Calu3 (cell line): ENCODE data around the gene DPF3. TPM values are rescaled to one million over a fixed set of nuclear protein-coding genes. Genes with fewer than 3 reads are reported as not detected.

Source experiments
- BruUV-seq: library from RNA; stranded (reverse); fragments of 400-500 nt; replicated peaks from 2 replicates; lab custom pipeline; 2021; lab: Mats Ljungman, UMichigan
- CTCF ChIA-PET: fragments of 300-600 bp; sonication (Branson Sonifier 250); formaldehyde crosslinking; loops from one replicate; lab custom pipeline; 2022; ENCODE audit warnings: antibody characterized with exemption; lab: Charles Lee
- DNase-seq: peaks from one replicate; pipeline ENCODE4 v3.0.0; 2022
- H3K27ac Mint-ChIP-seq: one replicate; pipeline ENCODE4 v1.8.0; 2022; ENCODE audit warnings: mixed read lengths; ENCODE audit not compliant: unreplicated experiment
- H3K27me3 Mint-ChIP-seq: one replicate; pipeline ENCODE4 v1.8.0; 2022; ENCODE audit warnings: mixed read lengths; ENCODE audit not compliant: unreplicated experiment
- H3K36me3 Mint-ChIP-seq: one replicate; pipeline ENCODE4 v1.8.0; 2022; ENCODE audit warnings: mild to moderate bottlenecking, moderate library complexity, mixed read lengths; ENCODE audit not compliant: insufficient read depth, unreplicated experiment
- H3K4me1 Mint-ChIP-seq: one replicate; pipeline ENCODE4 v1.8.0; 2022; ENCODE audit warnings: mild to moderate bottlenecking, low read depth, mixed read lengths; ENCODE audit not compliant: unreplicated experiment
- H3K4me3 Mint-ChIP-seq: one replicate; pipeline ENCODE4 v1.8.0; 2022; ENCODE audit warnings: mild to moderate bottlenecking, low read depth, moderate library complexity, mixed read lengths; ENCODE audit not compliant: unreplicated experiment
- H3K9me3 Mint-ChIP-seq: one replicate; pipeline ENCODE4 v1.8.0; 2022; ENCODE audit warnings: low read depth, mixed read lengths; ENCODE audit not compliant: unreplicated experiment
- intact Hi-C: fragments of 100-400 bp; cut with micrococcal nuclease; formaldehyde crosslinking; loops from one replicate; pipeline ENCODE4 v1.10.0; 2022; ENCODE audit not compliant: unreplicated experiment
- total RNA-seq: library from RNA; stranded (reverse); gene quantifications from 2 replicates; pipeline ENCODE4 v1.2.3, GENCODE V29; 2022
- TF ChIP-seq, protein P1 (sequence below): fragments of 200-600 bp; IDR thresholded peaks from one replicate; pipeline ENCODE4 v1.8.0; 2022; ENCODE audit warnings: antibody characterized with exemption; ENCODE audit not compliant: unreplicated experiment

The DPF3 gene
- total RNA-seq, 1 experiment from 2014 or later: 9.6 TPM

DNA sequence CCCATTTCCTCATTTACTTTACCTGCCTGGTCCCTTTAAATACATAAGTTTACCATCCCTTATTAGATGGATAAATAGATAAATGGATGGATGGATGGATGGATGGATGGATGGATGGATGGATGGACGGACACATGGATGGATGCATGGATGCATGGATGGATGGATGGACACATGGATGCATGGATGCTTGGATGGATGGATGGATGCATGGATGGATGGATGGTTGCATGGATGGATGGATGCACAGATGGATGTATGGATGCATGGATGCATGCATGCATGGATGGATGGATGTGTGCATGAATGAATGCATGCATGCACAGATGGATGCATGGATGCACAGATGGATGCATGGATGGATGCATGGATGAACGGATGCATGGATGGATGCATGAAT is 93.6 kb downstream of the DPF3 start:
- Mint-ChIP-seq H3K36me3 (no peaks in the 10 kb centered on the region), H3K27me3 (no peaks in the 10 kb centered on the region), H3K9me3 (peaks cover 2% of the 10 kb centered on the region), H3K4me3 (no peak overlapping the region), H3K27ac (no peak overlapping the region), H3K4me1 (peaks cover 20% of the 10 kb centered on the region)
- TF ChIP-seq, protein P1, sequence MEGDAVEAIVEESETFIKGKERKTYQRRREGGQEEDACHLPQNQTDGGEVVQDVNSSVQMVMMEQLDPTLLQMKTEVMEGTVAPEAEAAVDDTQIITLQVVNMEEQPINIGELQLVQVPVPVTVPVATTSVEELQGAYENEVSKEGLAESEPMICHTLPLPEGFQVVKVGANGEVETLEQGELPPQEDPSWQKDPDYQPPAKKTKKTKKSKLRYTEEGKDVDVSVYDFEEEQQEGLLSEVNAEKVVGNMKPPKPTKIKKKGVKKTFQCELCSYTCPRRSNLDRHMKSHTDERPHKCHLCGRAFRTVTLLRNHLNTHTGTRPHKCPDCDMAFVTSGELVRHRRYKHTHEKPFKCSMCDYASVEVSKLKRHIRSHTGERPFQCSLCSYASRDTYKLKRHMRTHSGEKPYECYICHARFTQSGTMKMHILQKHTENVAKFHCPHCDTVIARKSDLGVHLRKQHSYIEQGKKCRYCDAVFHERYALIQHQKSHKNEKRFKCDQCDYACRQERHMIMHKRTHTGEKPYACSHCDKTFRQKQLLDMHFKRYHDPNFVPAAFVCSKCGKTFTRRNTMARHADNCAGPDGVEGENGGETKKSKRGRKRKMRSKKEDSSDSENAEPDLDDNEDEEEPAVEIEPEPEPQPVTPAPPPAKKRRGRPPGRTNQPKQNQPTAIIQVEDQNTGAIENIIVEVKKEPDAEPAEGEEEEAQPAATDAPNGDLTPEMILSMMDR: no peak
- CTCF ChIA-PET: no interaction called here
- intact Hi-C loops: no loop called here
- DNase-seq: no peak
- BruUV-seq: no TSS peak

DNA sequence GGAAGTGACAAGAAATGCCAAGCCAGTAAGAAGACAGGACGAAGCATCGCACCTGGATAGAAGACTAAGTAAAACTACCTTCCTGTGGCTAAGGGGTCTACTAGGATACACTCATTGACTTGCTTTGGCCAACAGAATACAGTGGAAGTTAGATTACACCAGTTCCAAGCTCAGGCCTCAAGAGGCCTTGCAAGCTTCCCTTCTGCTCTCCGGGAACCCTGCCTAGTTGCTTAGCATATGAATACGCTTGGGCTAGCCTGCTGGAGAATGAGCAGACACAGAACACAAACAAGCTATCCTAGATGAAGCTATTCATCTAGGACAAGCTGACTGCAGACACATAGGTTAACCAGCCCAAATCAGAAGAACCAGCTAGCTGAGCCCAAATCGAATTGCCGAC is 97.0 kb downstream of the DPF3 start:
- BruUV-seq: no TSS peak
- intact Hi-C loops: no loop called here
- no peak overlapping the region for H3K27ac Mint-ChIP-seq
- H3K9me3 Mint-ChIP-seq: peaks cover 2% of the 10 kb centered on the region
- H3K36me3 Mint-ChIP-seq: no peaks in the 10 kb centered on the region
- TF ChIP-seq, protein P1: no peak
- peaks cover 13% of the 10 kb centered on the region for H3K27me3 Mint-ChIP-seq
- H3K4me1 Mint-ChIP-seq: peaks cover 19% of the 10 kb centered on the region
- CTCF ChIA-PET: no interaction called here
- H3K4me3 Mint-ChIP-seq: no peak overlapping the region
- no peak for DNase-seq

DNA sequence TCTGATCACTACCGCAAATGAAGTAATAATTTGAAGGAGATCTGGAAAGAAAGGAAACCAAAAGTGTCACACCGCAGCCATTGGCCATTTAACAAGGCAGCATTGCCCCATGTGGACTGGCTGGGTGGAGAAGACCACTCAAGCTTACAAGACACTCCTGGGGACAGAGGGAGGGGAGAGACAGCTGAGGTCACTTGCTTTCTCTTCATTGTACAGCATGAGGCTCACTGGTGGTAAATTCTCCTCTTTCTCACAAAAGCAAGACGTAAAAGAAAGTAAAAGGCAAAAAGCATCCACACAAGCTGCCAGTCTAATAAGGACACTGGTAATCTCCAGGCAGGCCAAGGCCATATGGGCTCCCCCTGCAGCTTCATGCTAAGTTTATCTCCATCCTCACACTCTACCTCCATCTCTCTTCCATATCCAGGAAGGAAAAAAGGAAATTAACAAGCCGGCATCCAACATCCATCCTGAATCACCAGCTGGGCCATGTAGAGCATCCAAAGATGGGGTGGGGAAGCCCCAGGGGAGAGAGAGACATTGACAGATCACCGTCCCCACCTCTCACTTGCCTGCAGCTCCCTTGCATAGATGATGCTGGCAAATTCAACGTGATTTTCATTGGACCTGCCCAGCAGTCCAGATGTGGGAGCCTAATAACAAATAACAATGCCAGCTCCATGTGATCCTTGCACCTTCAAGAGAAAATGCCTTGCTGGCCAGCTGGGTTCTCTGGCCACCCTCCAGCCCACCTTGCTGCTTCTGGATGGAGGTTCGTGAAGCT is 100.6 kb downstream of the DPF3 start:
- no peak overlapping the region for H3K27ac Mint-ChIP-seq
- no peaks in the 10 kb centered on the region for H3K9me3 Mint-ChIP-seq
- peaks cover 13% of the 10 kb centered on the region for H3K27me3 Mint-ChIP-seq
- peaks cover 8% of the 10 kb centered on the region for H3K4me1 Mint-ChIP-seq
- CTCF ChIA-PET: no interaction called here
- H3K36me3 Mint-ChIP-seq: no peaks in the 10 kb centered on the region
- TF ChIP-seq, protein P1: no peak
- H3K4me3 Mint-ChIP-seq: no peak overlapping the region
- intact Hi-C loops: no loop called here
- no peak for DNase-seq
- no TSS peak for BruUV-seq

DNA sequence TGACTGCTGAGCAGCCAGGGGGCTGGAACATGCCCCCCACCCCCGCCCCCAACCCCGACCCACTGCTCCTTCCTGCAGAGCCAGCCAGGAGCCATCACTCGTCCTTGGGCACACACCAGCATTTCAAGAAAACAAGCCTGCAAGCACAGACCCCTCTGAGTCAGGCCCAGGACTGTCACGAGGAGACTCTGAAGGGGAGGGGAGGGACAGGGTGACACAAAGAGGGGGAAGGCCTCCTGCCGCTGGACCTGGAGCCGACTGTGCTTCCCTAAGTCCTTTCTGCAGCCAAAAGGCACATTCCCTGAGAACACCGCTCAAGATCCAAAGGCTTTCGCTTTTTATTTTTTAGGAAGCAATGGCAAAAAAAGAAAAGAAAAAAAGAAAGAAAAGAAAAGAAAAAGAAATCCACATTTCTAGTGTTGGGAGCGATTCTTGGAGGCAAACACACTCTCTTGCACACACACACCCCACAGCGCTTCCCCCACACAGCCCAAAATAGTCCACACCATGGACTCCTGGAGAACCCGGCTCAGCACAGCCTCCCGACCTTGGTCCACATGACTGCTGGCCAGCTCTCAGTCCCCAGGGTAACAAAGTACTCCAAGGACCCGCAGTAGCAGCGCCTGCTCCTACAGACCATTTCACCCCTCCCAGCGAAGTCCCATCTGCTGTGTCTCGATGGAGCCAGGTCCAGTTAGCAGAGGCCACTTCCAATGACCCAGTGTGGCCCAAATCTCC is 101.7 kb downstream of the DPF3 start:
- Mint-ChIP-seq H3K4me3 (no peak overlapping the region), H3K4me1 (peaks cover 8% of the 10 kb centered on the region), H3K27me3 (peaks cover 13% of the 10 kb centered on the region), H3K36me3 (no peaks in the 10 kb centered on the region), H3K9me3 (no peaks in the 10 kb centered on the region), H3K27ac (no peak overlapping the region)
- TF ChIP-seq, protein P1: no peak
- no peak for DNase-seq
- CTCF ChIA-PET: no interaction called here
- BruUV-seq: no TSS peak
- intact Hi-C loops: no loop called here
